ENCODE measurements around the gene EVI5L. TPM values are rescaled to one million over a fixed set of nuclear protein-coding genes. Genes with fewer than 3 reads are reported as not detected.

Gene EVI5L
- polyA plus RNA-seq, 2 donors: 8.5 to 8.8 TPM

DNA sequence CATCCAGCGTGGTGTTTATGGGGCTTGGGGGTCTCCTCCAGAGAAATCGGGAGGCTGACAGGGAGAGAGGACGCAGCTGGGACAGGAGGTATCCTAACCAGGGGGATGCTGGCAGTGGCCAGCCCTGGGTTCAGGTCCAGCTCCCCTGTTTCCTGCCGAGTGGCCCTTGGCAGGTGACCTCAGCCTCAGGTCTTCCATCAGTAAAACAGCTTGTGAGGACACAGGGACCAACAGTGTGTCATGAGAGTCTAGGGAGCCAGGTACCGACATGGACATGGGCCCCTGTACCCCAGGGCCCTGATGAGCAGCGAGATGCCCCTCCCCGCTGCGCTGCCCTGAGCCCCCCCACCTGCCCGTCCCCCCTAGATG, 19.6 kb downstream of the EVI5L start:
- no peak overlapping the region for H3K4me3 ChIP-seq (ENCODE audit: low read depth in 1 of 2, low read length in 2 of 2)
- peaks cover 0 to 5% of the 10 kb centered on the region in 2 donors for H3K4me1 ChIP-seq (ENCODE audit: control insufficient read depth in 2 of 2, insufficient read depth in 2 of 2, low read length in 1 of 2)
- H3K27ac ChIP-seq (ENCODE audit: low read depth in 2 of 2, low read length in 1 of 2): no peak overlapping the region
- no peaks in the 10 kb centered on the region for H3K27me3 ChIP-seq (ENCODE audit: control insufficient read depth in 1 of 2, insufficient read depth in 2 of 2, low read length in 2 of 2)
- WGBS, 2 donors: 77 to 94% methylated on average over 9 of the region's 9 CpGs
- H3K36me3 ChIP-seq (ENCODE audit: control insufficient read depth in 2 of 2, insufficient read depth in 2 of 2, low read length in 1 of 2): peaks cover 0 to 7% of the 10 kb centered on the region in 2 donors
- H3K9me3 ChIP-seq (ENCODE audit: control insufficient read depth in 2 of 2, insufficient read depth in 1 of 2, low read depth in 1 of 2, low read length in 1 of 2): no peaks in the 10 kb centered on the region

DNA sequence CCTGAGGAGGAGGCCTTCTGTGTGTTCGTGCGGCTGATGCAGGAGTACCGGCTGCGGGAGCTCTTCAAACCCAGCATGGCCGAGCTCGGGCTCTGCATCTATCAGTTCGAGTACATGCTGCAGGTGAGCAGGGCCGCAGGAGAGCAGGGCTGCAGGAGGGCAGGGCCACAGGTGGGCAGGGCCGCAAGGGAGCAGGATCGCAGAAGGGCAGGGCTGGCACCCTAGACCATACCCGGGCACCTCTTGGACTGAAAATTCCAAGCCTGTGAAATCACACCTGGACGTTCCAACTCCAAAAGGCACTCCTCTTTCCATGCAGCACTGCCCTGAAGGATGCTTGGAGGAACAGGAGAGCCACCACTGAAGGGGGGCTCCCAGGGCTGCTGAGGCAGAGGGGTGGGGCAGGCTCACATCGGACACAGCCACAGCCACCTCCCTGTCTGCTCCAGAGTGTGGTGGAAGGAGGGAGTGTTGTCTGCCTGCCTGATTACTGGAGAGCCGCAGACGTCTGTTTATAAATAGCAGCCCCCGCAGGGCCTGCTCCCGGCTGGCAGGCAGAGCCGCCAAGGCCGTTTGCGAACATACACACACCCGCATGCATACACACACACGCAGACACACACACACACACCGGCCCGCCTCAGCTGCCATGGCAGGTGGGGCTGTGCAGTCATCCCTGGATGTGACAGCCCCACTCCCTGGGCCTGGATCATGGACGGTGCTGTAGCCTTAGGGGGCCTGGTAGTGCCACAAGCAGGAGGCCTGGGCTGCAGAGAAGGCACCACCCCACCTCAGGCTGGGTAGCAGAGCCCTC, 20.2 kb downstream of the EVI5L start:
- H3K4me1 ChIP-seq (ENCODE audit: control insufficient read depth in 2 of 2, insufficient read depth in 2 of 2, low read length in 1 of 2): peaks cover 0 to 5% of the 10 kb centered on the region in 2 donors
- H3K27ac ChIP-seq (ENCODE audit: low read depth in 2 of 2, low read length in 1 of 2): no peak overlapping the region
- no peaks in the 10 kb centered on the region for H3K9me3 ChIP-seq (ENCODE audit: control insufficient read depth in 2 of 2, insufficient read depth in 1 of 2, low read depth in 1 of 2, low read length in 1 of 2)
- no peak overlapping the region for H3K4me3 ChIP-seq (ENCODE audit: low read depth in 1 of 2, low read length in 2 of 2)
- H3K36me3 ChIP-seq (ENCODE audit: control insufficient read depth in 2 of 2, insufficient read depth in 2 of 2, low read length in 1 of 2): peaks cover 0 to 7% of the 10 kb centered on the region in 2 donors
- WGBS, 2 donors: 45 to 58% methylated on average over 25 of the region's 25 CpGs
- no peaks in the 10 kb centered on the region for H3K27me3 ChIP-seq (ENCODE audit: control insufficient read depth in 1 of 2, insufficient read depth in 2 of 2, low read length in 2 of 2)

DNA sequence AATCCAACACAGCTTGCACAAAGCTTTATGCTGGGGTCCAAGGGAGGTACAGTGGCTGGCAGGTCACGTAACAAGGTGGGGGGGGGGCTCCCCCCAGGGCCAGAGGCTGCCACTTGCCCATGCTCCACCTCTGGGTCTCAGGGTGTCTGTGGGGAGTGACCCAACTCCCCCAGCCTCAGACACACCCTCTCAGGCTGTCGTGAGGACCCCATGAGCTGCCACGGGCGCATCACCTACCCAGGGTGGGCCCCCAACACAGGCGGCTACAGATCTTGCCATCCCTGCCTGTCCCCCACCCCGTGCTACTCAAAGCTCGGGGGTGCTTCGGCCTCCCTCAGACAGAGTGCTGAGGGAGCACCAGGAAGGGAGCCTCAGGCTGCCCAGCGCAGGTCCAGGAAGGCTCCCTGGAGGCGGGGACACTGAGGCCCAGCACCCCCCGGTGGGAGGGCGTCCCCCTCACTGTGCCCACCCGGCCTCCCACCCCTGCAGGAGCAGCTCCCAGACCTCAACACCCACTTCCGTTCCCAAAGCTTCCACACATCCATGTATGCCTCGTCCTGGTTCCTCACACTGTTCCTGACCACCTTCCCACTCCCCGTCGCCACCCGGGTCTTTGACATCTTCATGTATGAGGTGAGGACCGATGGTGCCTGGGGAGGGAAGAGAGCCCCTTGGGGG, 21.1 kb downstream of the EVI5L start:
- no peaks in the 10 kb centered on the region for H3K27me3 ChIP-seq (ENCODE audit: control insufficient read depth in 1 of 2, insufficient read depth in 2 of 2, low read length in 2 of 2)

DNA sequence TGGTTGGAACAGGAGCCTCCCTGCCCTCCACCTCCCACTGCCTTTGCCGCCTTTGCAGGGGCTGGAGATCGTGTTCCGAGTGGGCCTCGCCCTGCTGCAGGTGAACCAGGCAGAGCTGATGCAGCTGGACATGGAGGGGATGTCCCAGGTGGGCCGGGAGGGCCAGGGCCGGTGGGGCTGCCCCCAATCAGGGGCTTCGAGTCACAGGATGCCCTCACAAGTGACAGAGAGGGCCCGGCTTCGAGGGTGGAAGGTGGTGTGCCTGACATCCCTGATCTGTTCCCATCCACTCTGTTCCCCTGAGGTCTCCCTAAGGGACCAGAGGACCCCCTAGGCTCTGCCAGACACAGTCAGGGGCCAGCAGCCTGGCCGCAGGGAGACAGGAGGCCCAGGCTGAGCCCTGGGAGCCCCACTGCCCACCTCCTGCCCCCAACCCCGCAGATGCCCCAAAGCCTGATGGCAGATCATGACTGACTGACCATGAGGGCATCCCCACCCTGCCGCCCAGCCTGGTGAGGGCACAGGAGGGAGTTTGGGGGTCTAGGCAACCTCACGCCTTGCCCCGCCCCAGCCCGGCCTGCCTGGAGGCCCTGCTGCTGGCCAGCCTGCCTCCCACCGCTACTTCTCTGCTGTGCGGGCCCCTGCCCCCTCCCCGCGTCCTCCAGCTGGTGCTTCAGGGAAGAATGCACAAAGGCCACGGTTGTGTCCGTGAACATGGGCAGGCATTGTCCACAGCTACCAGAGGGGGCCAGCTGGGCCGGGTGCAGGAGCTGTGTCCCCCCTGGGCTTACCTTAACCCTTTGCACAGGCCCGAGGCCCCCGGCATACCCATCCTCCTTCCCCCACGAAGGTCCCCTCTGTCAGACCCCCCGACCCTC, 21.8 kb downstream of the EVI5L start:
- H3K9me3 ChIP-seq (ENCODE audit: control insufficient read depth in 2 of 2, insufficient read depth in 1 of 2, low read depth in 1 of 2, low read length in 1 of 2): no peaks in the 10 kb centered on the region
- no peaks in the 10 kb centered on the region for H3K27me3 ChIP-seq (ENCODE audit: control insufficient read depth in 1 of 2, insufficient read depth in 2 of 2, low read length in 2 of 2)
- H3K36me3 ChIP-seq (ENCODE audit: control insufficient read depth in 2 of 2, insufficient read depth in 2 of 2, low read length in 1 of 2): peaks cover 0 to 7% of the 10 kb centered on the region in 2 donors
- no peak overlapping the region for H3K4me3 ChIP-seq (ENCODE audit: low read depth in 1 of 2, low read length in 2 of 2)
- no peak overlapping the region for H3K27ac ChIP-seq (ENCODE audit: low read depth in 2 of 2, low read length in 1 of 2)
- 84 to 89% methylated on average over 26 of the region's 26 CpGs for WGBS, 2 donors
- peaks cover 0 to 5% of the 10 kb centered on the region in 2 donors for H3K4me1 ChIP-seq (ENCODE audit: control insufficient read depth in 2 of 2, insufficient read depth in 2 of 2, low read length in 1 of 2)

More for the DNA sequence above, 21.1 kb downstream of the EVI5L start:
- H3K9me3 ChIP-seq (ENCODE audit: control insufficient read depth in 2 of 2, insufficient read depth in 1 of 2, low read depth in 1 of 2, low read length in 1 of 2): no peaks in the 10 kb centered on the region
- H3K36me3 ChIP-seq (ENCODE audit: control insufficient read depth in 2 of 2, insufficient read depth in 2 of 2, low read length in 1 of 2): peaks cover 0 to 7% of the 10 kb centered on the region in 2 donors
- 88 to 91% methylated on average over 14 to 19 of the region's 19 CpGs for WGBS, 2 donors
- H3K4me3 ChIP-seq (ENCODE audit: low read depth in 1 of 2, low read length in 2 of 2): no peak overlapping the region
- H3K27ac ChIP-seq (ENCODE audit: low read depth in 2 of 2, low read length in 1 of 2): no peak overlapping the region
- H3K4me1 ChIP-seq (ENCODE audit: control insufficient read depth in 2 of 2, insufficient read depth in 2 of 2, low read length in 1 of 2): peaks cover 0 to 5% of the 10 kb centered on the region in 2 donors

DNA sequence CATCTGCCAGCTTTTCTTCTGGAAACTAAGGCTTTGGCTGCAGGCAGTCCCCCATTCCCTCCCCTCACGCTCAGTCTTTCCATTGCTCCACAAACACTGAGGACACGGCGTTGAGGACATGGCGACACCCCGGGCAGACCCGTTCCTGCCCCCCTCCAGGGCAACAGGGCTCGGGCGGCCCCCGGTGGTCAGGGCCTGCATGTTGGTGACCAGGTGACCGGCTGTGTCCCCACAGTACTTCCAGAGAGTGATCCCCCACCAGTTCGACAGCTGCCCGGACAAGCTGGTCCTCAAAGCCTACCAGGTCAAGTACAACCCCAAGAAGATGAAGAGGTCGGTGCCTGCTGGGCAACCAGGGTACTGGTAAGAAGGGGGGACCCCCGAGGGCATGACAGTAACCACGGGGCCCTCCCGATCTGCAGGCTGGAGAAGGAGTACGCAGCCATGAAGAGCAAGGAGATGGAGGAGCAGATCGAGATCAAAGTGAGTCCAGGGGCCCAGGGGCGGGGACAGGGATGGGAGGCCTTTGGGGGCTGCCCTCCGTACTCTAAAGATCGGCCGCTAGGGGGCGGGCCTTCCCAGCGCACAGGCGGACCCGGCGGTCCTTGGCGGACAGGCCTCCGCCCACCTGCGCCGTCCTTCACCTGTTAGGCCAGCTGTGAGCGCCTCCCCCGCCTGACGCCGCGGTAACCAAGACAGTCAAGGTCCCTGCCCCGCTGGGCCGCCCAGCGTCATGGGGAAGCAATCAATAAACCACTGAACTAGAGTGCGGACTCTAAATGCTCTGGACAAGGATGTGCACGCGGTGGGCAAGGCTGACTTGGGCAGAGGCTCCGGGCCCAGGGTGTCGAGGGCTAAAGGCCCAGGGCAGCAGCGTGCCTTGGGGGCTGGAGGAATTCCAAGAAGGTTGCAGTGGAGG, 23.1 kb downstream of the EVI5L start:
- WGBS, 2 donors: 30 to 41% methylated on average over 31 to 45 of the region's 45 CpGs
- Histone ChIP-seq H3K4me1 (ENCODE audit: control insufficient read depth in 2 of 2, insufficient read depth in 2 of 2, low read length in 1 of 2) (peaks cover 0 to 5% of the 10 kb centered on the region in 2 donors), H3K9me3 (ENCODE audit: control insufficient read depth in 2 of 2, insufficient read depth in 1 of 2, low read depth in 1 of 2, low read length in 1 of 2) (no peaks in the 10 kb centered on the region), H3K27me3 (ENCODE audit: control insufficient read depth in 1 of 2, insufficient read depth in 2 of 2, low read length in 2 of 2) (no peaks in the 10 kb centered on the region), H3K4me3 (ENCODE audit: low read depth in 1 of 2, low read length in 2 of 2) (no peak overlapping the region), H3K27ac (ENCODE audit: low read depth in 2 of 2, low read length in 1 of 2) (no peak overlapping the region), H3K36me3 (ENCODE audit: control insufficient read depth in 2 of 2, insufficient read depth in 2 of 2, low read length in 1 of 2) (peaks cover 0 to 7% of the 10 kb centered on the region in 2 donors)

DNA sequence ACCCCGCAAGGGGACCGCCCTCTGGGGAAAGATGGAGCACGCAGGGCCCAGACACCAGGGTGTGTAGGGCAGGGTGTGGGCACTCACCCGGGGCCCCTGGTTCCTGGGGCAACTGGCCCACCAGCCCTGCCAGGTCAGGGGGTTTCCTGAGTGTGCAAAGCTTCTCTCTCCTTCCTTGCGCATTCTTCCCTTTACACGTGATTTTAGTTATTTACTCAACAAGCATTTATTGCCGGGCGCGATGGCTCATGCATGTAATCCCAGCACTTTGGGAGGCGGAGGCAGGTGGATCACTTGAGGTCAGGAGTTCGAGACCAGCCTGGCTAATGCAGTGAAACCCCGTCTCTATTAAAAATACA, 23.7 kb downstream of the EVI5L start:
- Histone ChIP-seq H3K36me3 (ENCODE audit: control insufficient read depth in 2 of 2, insufficient read depth in 2 of 2, low read length in 1 of 2) (peaks cover 0 to 6% of the 10 kb centered on the region in 2 donors), H3K27me3 (ENCODE audit: control insufficient read depth in 1 of 2, insufficient read depth in 2 of 2, low read length in 2 of 2) (no peaks in the 10 kb centered on the region), H3K9me3 (ENCODE audit: control insufficient read depth in 2 of 2, insufficient read depth in 1 of 2, low read depth in 1 of 2, low read length in 1 of 2) (no peaks in the 10 kb centered on the region), H3K4me3 (ENCODE audit: low read depth in 1 of 2, low read length in 2 of 2) (no peak overlapping the region), H3K4me1 (ENCODE audit: control insufficient read depth in 2 of 2, insufficient read depth in 2 of 2, low read length in 1 of 2) (peaks cover 0 to 5% of the 10 kb centered on the region in 2 donors), H3K27ac (ENCODE audit: low read depth in 2 of 2, low read length in 1 of 2) (no peak overlapping the region)
- 63 to 80% methylated on average over 12 of the region's 12 CpGs for WGBS, 2 donors

DNA sequence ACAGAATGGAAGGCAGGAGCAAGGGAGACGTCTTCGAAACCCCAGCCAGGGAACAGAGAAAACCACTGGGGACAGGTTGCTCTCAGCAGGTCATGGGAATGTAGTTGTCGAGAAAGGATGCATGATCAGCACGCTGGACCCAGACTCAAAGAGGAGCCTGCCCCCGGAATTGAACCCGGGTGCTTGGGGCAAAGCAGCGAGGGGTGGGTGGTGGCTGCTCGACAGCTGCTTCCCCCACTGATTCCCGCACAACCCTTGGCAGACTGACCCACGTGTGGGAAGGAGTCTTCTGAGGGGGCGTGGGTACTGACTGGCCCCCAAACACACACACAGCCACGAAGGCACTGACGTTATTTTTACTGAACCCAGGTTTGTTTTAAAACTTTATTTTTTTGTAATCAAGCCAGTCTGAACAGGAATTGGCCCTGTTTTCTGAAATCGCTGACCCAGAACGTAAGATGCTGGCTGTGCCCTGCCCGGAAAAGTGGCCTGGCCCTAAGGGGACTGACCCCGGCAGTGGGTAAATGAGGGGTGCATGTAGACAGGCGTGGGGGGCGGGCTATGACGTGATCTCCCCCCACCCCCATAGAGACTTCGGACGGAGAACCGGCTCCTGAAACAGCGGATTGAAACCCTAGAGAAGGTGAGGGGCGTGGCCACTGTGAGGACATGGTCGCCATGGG, 25.5 kb downstream of the EVI5L start:
- Histone ChIP-seq H3K4me3 (ENCODE audit: low read depth in 1 of 2, low read length in 2 of 2) (no peak overlapping the region), H3K4me1 (ENCODE audit: control insufficient read depth in 2 of 2, insufficient read depth in 2 of 2, low read length in 1 of 2) (peaks cover 0 to 1% of the 10 kb centered on the region in 2 donors), H3K9me3 (ENCODE audit: control insufficient read depth in 2 of 2, insufficient read depth in 1 of 2, low read depth in 1 of 2, low read length in 1 of 2) (no peaks in the 10 kb centered on the region), H3K36me3 (ENCODE audit: control insufficient read depth in 2 of 2, insufficient read depth in 2 of 2, low read length in 1 of 2) (peaks cover 0 to 7% of the 10 kb centered on the region in 2 donors), H3K27ac (ENCODE audit: low read depth in 2 of 2, low read length in 1 of 2) (no peak overlapping the region), H3K27me3 (ENCODE audit: control insufficient read depth in 1 of 2, insufficient read depth in 2 of 2, low read length in 2 of 2) (no peaks in the 10 kb centered on the region)
- WGBS, 2 donors: 87 to 92% methylated on average over 26 of the region's 26 CpGs

DNA sequence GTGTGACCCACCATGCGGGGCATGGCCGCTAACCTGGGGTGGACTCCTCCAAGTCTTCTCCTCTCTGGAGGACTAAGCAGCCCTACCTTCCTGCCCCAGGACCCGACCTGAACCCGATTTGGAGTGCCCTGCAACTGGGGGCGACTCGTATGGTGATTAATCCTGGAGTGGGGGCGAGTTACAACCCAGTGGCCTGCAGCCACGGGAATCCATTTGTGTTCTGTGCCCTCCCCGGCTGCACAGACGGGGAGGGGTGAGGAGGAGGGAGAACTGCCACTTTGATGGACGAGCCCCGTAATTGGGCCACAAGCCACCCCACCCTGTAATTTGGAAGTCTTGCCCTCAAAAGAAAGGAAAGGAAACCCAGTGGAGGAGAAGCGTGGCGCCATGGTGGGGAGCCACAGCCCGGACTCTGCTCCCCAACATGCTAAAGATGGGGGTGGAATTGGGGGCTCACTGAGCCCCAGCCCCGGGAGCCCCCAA, 26.1 kb downstream of the EVI5L start:
- peaks cover 0 to under 1% of the 10 kb centered on the region in 2 donors for H3K4me1 ChIP-seq (ENCODE audit: control insufficient read depth in 2 of 2, insufficient read depth in 2 of 2, low read length in 1 of 2)

More for the DNA sequence above, 26.1 kb downstream of the EVI5L start:
- no peak overlapping the region for H3K4me3 ChIP-seq (ENCODE audit: low read depth in 1 of 2, low read length in 2 of 2)
- peaks cover 0 to 6% of the 10 kb centered on the region in 2 donors for H3K36me3 ChIP-seq (ENCODE audit: control insufficient read depth in 2 of 2, insufficient read depth in 2 of 2, low read length in 1 of 2)
- no peaks in the 10 kb centered on the region for H3K9me3 ChIP-seq (ENCODE audit: control insufficient read depth in 2 of 2, insufficient read depth in 1 of 2, low read depth in 1 of 2, low read length in 1 of 2)
- no peaks in the 10 kb centered on the region for H3K27me3 ChIP-seq (ENCODE audit: control insufficient read depth in 1 of 2, insufficient read depth in 2 of 2, low read length in 2 of 2)
- H3K27ac ChIP-seq (ENCODE audit: low read depth in 2 of 2, low read length in 1 of 2): no peak overlapping the region
- 77 to 80% methylated on average over 16 of the region's 16 CpGs for WGBS, 2 donors
